Embryonic facial prominence (tissue), 1 donor: ENCODE data around the gene AKAP11.

Experiments
- DNase-seq: peaks from one replicate; pipeline ENCODE4 v3.0.0-alpha.2; 2016; ENCODE audit errors: extremely low spot score

AKAP11 gene

DNA sequence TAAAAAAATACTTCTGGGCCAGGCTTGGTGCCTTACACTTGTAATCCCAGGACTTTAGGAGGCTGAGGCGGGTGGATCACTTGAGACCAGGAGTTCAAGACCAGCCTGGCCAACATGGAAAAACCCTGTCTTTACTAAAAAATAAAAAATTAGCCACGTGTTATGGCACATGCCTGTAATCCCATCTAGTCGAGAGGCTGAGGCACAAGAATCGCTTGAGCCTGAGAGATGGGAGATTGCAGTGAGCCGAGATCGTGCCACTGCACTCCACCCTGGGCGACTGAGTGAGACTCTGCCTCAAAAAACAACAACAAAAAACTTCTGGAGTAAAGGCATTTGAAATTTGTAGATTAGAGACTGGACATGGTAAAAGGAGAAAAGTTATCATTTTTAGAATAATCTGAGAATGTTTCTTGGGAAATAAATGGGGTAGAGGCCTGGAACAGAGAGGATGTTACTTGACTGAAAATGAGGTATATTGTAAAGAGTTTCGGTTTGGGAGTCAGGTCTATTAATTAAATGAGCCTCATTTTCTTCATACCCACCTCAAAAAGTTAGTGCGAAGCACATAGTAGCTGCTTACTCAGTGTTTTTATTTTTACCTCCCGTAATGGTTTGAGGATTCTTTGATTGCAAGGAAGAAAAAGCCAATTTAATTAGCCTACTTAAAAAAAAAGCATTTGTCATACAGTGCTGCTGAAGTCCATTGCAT lies 2.6 kb downstream of the AKAP11 start:
- no peak for DNase-seq

GRCh38 chr13:42275098-42275471 lies 3.1 kb downstream of the AKAP11 start:
- no peak for DNase-seq

DNA sequence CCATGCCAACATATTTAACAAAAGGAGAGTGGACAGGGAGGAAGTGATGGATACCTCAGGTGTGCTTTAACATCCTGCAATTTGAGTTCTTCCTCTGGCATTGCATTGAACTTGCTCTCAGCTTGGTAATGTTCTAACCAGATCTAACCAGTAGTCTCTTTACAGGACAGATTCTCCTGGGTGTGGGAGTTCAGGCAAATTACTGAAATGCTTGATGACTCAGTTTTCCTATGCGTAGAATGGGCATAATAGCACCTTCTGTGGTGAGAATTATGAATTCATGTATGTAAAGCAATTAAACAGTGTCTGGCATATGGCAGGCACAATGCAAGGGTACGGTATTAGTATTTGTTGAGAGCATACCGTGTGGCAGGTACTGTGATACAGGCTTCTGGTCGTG lies 3.6 kb downstream of the AKAP11 start:
- no peak for DNase-seq

- no peak for DNase-seq
Measured at GRCh38 chr13:42276683-42277082, 4.7 kb downstream of the AKAP11 start.

DNA sequence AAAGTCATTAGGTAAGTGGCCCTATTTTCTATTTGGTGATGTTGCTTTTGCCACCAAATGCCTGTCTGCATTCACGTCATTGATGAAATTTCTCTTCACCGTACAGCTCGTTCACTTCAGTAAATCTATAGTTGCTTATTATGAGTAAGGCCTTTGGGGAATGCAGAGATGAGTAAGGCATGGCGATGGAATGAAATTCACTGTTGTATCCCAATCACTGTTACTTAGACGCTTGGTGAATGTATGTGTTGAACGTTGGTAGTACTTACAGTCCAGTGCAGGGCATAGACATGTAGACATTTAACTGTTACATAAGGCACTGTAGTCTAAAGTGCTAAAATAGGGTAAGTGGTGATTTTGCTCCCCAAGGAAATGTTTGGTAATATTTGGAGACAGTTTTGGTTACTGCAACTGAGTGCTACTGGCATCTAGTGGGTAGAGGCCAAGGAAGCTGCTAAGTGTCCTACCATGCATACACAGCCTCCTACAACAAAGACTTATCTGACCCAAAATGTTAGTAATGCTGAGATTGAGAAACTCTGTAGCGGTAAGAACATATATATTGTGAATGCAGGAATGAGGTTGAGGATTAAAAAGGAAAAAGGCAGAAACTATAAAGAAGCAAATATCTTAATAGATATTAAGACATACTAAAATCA lies 5.8 kb downstream of the AKAP11 start:
- DNase-seq = no peak

GRCh38 chr13:42279080-42279479 lies 7.1 kb downstream of the AKAP11 start:
- no peak for DNase-seq

DNA sequence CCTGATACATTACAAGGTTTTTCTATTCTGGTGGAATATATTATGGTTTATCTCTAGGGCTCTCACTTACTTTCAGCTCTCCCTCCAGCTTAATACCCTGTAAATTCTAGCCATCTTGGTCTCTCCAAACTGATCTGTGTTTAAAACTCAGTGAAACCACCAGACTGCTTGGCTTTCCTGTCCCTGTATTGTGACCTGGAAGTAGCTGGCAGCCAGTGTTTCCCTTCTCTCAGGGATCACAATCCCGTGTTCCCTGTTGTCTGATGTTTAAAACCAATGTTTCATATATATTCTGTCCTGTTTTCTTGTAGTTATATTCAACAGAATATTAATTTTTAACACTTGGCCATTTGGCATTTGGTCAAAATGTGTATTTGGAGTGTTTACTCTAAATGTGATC lies 8.0 kb downstream of the AKAP11 start:
- DNase-seq = no peak

- no peak for DNase-seq
Measured at GRCh38 chr13:42280537-42280936, 8.6 kb downstream of the AKAP11 start.

- DNase-seq = no peak
Measured at GRCh38 chr13:42283574-42283973, 11.6 kb downstream of the AKAP11 start.

- DNase-seq = no peak
Measured at GRCh38 chr13:42284068-42284467, 12.1 kb downstream of the AKAP11 start.

DNA sequence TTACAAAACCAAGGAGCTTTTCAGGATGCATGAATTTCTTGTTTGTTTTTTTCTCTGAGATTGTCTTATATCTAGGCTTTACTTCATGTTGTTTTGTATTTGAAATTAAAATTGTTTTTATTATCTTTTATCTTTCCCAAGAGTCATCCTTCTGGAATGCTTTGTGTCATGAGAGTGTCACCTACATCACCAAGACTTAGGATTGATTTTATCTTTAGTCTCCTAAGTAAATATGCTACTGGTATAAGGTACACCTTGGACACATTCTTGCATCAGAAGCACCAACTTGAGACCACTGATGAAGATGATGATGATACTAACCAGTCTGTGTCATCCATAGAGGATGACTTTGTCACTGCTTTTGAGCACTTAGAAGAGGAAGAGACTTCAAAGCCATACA lies 26.4 kb downstream of the AKAP11 start:
- DNase-seq = no peak

DNA sequence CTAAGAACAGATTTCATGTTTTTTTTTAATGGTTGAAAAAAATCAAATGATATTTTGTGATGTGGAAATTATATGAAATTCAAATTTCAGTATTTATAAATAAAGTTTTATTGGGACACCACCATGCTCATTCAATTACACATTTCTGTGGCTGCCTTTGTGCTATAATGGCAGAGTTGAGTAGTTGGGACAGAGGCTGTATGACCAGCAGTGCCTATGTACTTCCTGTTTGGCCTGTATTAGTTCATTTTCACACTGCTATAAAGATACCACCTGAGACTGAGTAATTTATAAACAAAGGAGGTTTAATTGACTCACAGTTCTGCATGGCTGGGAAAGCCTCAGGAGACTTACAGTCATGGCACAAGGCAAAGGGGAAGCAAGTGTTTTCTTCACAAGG lies 33.6 kb downstream of the AKAP11 start:
- no peak for DNase-seq

GRCh38 chr13:42307461-42307860 lies 35.5 kb downstream of the AKAP11 start:
- no peak for DNase-seq

- DNase-seq = no peak
Measured at GRCh38 chr13:42312817-42313431, 41.0 kb downstream of the AKAP11 start.

- DNase-seq = no peak
Measured at GRCh38 chr13:42318570-42318969, 46.6 kb downstream of the AKAP11 start.

- DNase-seq = no peak
Measured at GRCh38 chr13:42320375-42320787, 48.4 kb downstream of the AKAP11 start.

DNA sequence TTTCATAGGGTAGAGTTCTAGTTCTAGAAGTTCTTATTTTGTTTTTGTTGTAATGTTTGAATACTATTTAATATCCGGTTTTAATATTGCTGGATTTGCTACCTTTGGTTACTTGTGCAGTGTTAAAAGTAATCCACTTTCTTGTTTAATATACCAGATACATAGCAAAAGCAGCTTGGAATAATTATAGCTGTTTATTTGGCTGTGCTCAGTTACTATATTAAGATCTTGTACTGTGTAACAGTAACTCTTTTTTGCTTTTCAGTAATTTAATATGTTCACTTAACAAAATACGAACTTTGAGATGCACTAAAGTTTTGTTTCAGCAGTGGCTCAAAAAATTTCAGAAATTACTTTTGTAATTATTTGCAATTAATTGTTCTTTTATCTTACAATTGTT lies 50.9 kb downstream of the AKAP11 start:
- DNase-seq = no peak

GRCh38 chr13:42324704-42325103 lies 52.8 kb downstream of the AKAP11 start:
- DNase-seq = no peak

DNA sequence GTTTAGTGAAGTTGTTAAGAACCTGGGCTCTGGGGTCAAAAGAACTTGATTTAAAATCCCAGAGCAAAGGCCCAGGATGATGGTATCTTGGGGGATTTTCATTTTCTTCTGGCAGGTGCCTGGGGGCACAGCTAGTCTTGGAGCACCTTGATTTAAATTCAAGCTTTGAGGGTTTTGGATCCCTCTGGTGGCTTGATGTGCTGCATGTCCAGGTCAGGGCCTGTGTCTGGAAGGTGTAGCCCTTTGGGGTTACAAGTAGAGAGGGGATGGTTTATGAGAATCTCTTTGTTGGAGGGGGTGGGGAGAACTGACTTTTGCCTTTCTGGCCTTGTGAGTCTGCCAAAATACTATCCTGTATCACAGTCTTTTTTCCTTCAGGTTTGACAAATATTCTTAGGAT lies 55.8 kb downstream of the AKAP11 start:
- no peak for DNase-seq

GRCh38 chr13:42328672-42329071 lies 56.7 kb downstream of the AKAP11 start:
- DNase-seq = no peak

DNA sequence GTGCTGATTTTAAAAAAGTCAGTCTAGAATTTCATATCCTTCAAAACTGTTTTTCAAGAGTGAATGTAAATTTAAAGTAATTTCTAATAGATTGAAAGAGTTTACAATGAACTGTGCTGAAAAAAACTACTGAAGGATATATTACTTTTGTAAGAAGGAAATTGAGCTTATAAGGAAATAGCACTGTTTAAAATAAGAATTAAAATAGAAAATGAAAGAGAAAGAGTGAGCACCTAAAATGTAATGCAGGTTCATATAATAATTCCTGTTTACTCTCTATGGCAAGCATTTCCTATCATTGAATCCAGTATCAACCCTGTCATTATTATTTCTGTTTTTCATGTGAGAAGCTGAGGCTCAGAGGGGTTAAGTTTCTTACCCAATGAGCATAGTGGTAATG lies 57.3 kb downstream of the AKAP11 start:
- DNase-seq = no peak

GRCh38 chr13:42331009-42331408 lies 59.1 kb downstream of the AKAP11 start:
- no peak for DNase-seq

DNA sequence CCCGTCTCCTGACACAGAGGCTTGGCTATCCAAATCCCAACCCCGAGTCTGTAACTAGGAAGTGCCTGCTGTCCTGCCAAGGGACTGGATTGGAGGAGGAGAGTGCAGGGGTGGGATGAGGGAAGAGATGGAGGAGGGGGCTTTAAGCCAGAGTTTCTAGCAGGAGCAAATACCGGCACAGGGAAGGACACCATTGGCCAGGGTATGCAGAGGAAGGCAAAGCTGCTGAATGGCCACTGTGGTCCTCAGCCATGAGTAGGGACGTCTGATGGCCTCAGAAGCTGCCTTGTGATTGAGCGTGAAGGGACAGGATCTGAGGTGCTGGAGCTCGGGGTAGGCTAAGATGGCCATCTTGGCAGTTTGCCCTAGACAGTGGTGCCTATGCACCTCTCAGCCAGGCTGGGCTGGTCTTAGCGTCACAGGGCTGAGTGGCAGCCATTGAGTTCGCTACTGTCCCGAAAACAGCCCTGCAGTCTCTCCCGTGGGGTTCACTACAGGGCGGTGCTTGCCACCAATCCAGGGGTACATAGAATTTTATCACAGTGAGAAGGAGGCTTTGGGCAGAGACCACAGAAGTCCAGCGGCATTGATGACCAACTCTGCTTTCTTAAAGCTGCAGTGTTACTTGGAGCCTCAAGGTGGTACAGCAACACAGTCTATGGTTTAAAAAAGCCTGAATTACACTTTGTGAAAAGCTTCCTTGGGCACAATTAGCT lies 61.8 kb downstream of the AKAP11 start:
- no peak for DNase-seq
